GM12872 (cell line): Measurements from ENCODE around the gene KIAA0930.

Source experiments
- CTCF ChIP-seq: IDR thresholded peaks from 3 replicates; pipeline ENCODE4 v1.5.1; 2011; ENCODE audit warnings: low read depth, mild to moderate bottlenecking, low read length, moderate library complexity; ENCODE audit not compliant: insufficient read depth

The KIAA0930 gene

GRCh38 chr22:45204819-45205218, 35.9 kb downstream of the KIAA0930 start:
- TF ChIP-seq CTCF = no peak

- TF ChIP-seq CTCF = no peak
Measured at GRCh38 chr22:45204241-45204640, 36.5 kb downstream of the KIAA0930 start.

GRCh38 chr22:45203150-45203951, 37.3 kb downstream of the KIAA0930 start:
- TF ChIP-seq CTCF = no peak

GRCh38 chr22:45202333-45203149, 38.2 kb downstream of the KIAA0930 start:
- TF ChIP-seq CTCF = no peak

- TF ChIP-seq CTCF = no peak
Measured at GRCh38 chr22:45201678-45202332, 38.9 kb downstream of the KIAA0930 start.

GRCh38 chr22:45200860-45201511, 39.7 kb downstream of the KIAA0930 start:
- TF ChIP-seq CTCF = no peak

- no peak for TF ChIP-seq CTCF
Measured at GRCh38 chr22:45200230-45200629, 40.5 kb downstream of the KIAA0930 start.
